HepG2 (cell line): ENCODE results near the gene TCAP. TPM values are rescaled to one million over a fixed set of nuclear protein-coding genes. Genes with fewer than 3 reads are reported as not detected.

Experiments used
- CC2D1A ChIP-seq: sonication (generic); formaldehyde crosslinking; IDR thresholded peaks from 2 replicates; pipeline ENCODE4 v1.8.1; 2023; ENCODE audit warnings: mild to moderate bottlenecking, missing genetic modification reagents
- CREM ChIP-seq, 2 experiments: sonication (generic) in 1 of 2; formaldehyde crosslinking in 1 of 2; IDR thresholded peaks; 2 replicates each; pipeline versions ENCODE4 v1.4.0 to v1.6.1; 2016 to 2020; ENCODE audit warnings: antibody characterized with exemption in 1 of 2, mild to moderate bottlenecking in 1 of 2, missing genetic modification reagents in 1 of 2
- HIVEP1 ChIP-seq: sonication (generic); formaldehyde crosslinking; IDR thresholded peaks from 2 replicates; pipeline ENCODE4 v1.4.0; 2020; ENCODE audit warnings: mild to moderate bottlenecking, missing genetic modification reagents
- NCOA1 ChIP-seq: sonication (generic); formaldehyde crosslinking; IDR thresholded peaks from 2 replicates; pipeline ENCODE4 v1.9.0; 2021; ENCODE audit warnings: missing genetic modification reagents
- NFYC ChIP-seq: IDR thresholded peaks from 2 replicates; pipeline ENCODE4 v1.6.1; 2016; ENCODE audit warnings: missing genetic modification reagents, missing compliant biosample characterization
- PHF21A ChIP-seq: sonication (generic); formaldehyde crosslinking; IDR thresholded peaks from 2 replicates; pipeline ENCODE4 v1.5.0; 2020; ENCODE audit warnings: mild to moderate bottlenecking, missing genetic modification reagents
- RBFOX2 ChIP-seq: fragments of 200-400 bp; formaldehyde crosslinking; IDR thresholded peaks from 2 replicates; pipeline ENCODE4 v1.6.1; 2017; ENCODE audit warnings: low read depth, mild to moderate bottlenecking, low read length
- SNRNP70 ChIP-seq: fragments of 200-400 bp; formaldehyde crosslinking; IDR thresholded peaks from 2 replicates; pipeline ENCODE4 v1.6.1; 2017; ENCODE audit warnings: mild to moderate bottlenecking, low read depth, low read length, moderate library complexity
- SRSF4 ChIP-seq: fragments of 200-400 bp; formaldehyde crosslinking; IDR thresholded peaks from one replicate; pipeline ENCODE4 v1.6.1; 2018; ENCODE audit warnings: mild to moderate bottlenecking, low read depth, low read length, moderate library complexity; ENCODE audit not compliant: poor library complexity, severe bottlenecking
- ZNF549 ChIP-seq: sonication (generic); formaldehyde crosslinking; IDR thresholded peaks from 2 replicates; pipeline ENCODE4 v1.5.0; 2020; ENCODE audit warnings: missing genetic modification reagents
- ZNF652 ChIP-seq: IDR thresholded peaks from 2 replicates; pipeline ENCODE4 v1.6.1; 2016; ENCODE audit warnings: low read depth, borderline replicate concordance
- polyA plus RNA-seq, 8 experiments: library from polyadenylated mRNA; depleted of rRNA in 3 of 8; stranded (reverse) in 7 of 8; unstranded in 1 of 8; fragments of >200 nt; fragmentation: Illumina TruSeq in 4 of 8; extraction: Trizol in 4 of 8; gene quantifications; 2 replicates each; pipeline versions ENCODE4 v1.2.1 to v1.2.3, GENCODE V29; 2011 to 2016; ENCODE audit warnings: low read depth in 4 of 8, missing spikeins in 1 of 8, mixed read lengths in 1 of 8; ENCODE audit not compliant: insufficient read depth in 1 of 8
- total RNA-seq, 5 experiments: library from RNA; depleted of rRNA; stranded (reverse); fragments of >200 nt; fragmentation: Illumina TruSeq; extraction: Trizol; gene quantifications; 2 replicates each; pipeline ENCODE4 v1.2.3, GENCODE V29; 2016; ENCODE audit warnings: low read depth in 1 of 5
- TF ChIP-seq, protein P1 (sequence below): sonication (generic); formaldehyde crosslinking; IDR thresholded peaks from 2 replicates; pipeline ENCODE4 v1.4.0; 2020; ENCODE audit warnings: missing genetic modification reagents
- TF ChIP-seq, protein P2 (sequence below): sonication (generic); formaldehyde crosslinking; IDR thresholded peaks from 2 replicates; pipeline ENCODE4 v1.4.0; 2020; ENCODE audit warnings: missing genetic modification reagents, borderline replicate concordance
- TF ChIP-seq, protein P3 (sequence below): sonication (generic); formaldehyde crosslinking; IDR thresholded peaks from 2 replicates; pipeline ENCODE4 v1.4.0; 2020; ENCODE audit warnings: missing genetic modification reagents
- TF ChIP-seq, protein P4 (sequence below): sonication (generic); formaldehyde crosslinking; IDR thresholded peaks from 2 replicates; pipeline ENCODE4 v1.4.0; 2020; ENCODE audit warnings: missing genetic modification reagents
- TF ChIP-seq, protein P5 (sequence below): IDR thresholded peaks from 2 replicates; pipeline ENCODE4 v1.6.1; 2016; ENCODE audit warnings: control low read depth

Gene TCAP
- total and polyA plus RNA-seq, 2 of the 13 experiments (the other 11 are each of a cell fraction or from before 2014, with no cell fraction given) = 0.24 to 0.65 TPM

DNA sequence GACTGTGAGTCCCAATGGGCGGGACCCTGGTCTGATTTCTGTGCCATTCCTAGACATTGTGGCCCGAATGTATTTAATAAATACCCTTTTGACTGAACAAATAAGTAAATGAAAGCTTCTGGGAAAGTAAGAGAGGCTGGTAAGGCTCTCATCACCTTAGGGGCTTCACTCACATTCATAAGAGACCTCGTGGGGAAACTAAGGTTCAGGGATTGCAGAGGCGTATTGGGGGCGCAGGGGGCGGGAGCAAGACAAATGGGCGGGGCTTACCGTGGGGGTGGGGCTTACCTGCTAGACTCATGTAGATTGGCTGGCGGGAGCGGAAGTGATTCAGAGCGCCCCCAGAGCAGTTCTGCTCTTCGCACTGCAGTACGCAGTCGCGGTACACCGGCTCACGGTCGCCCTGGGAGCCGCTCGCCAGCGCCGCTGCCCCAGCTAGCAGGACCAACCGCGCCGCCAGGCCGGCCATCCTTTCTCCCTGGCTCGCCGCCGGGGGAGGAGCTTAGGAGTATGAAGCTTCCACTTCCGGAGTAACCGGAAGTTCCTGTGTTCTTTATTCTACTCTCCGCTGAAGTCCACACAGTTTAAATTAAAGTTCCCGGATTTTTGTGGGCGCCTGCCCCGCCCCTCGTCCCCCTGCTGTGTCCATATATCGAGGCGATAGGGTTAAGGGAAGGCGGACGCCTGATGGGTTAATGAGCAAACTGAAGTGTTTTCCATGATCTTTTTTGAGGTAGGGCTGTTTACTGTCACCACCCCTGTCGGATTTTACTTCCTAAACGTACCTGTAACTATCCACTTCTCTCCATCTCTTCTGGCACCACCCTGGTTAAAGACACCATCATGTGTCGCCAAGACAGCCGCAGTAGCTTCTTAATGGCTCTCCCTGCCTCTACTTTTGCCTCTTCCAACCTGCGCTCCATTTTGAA is 22.7 kb downstream of the TCAP start, which contains the start of gene PGAP3 (continued):
- TF ChIP-seq, protein P1, sequence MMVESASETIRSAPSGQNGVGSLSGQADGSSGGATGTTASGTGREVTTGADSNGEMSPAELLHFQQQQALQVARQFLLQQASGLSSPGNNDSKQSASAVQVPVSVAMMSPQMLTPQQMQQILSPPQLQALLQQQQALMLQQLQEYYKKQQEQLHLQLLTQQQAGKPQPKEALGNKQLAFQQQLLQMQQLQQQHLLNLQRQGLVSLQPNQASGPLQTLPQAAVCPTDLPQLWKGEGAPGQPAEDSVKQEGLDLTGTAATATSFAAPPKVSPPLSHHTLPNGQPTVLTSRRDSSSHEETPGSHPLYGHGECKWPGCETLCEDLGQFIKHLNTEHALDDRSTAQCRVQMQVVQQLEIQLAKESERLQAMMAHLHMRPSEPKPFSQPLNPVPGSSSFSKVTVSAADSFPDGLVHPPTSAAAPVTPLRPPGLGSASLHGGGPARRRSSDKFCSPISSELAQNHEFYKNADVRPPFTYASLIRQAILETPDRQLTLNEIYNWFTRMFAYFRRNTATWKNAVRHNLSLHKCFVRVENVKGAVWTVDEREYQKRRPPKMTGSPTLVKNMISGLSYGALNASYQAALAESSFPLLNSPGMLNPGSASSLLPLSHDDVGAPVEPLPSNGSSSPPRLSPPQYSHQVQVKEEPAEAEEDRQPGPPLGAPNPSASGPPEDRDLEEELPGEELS (CRISPR knock-in tag) = 0 out of 2 replicates have a peak, but pooled peaks have one; percentile 38
- TF ChIP-seq SNRNP70 (no peak), ZNF549 (CRISPR knock-in tag) (no peak), RBFOX2 (peak; percentile 96), NCOA1 (no peak), SRSF4 (no peak), CREM (IDR thresholded peaks at IDR 0.05) (peak; percentile 59; the same call in 1 of the 2 replicates), CREM (CRISPR knock-in tag; IDR thresholded peaks at IDR 0.05) (no peak), NFYC (CRISPR knock-in tag) (peak; percentile 79), ZNF652 (peak; percentile 86), PHF21A (CRISPR knock-in tag) (peak; percentile 67), HIVEP1 (no peak), CC2D1A (CRISPR knock-in tag) (no peak)
- TF ChIP-seq, protein P2, sequence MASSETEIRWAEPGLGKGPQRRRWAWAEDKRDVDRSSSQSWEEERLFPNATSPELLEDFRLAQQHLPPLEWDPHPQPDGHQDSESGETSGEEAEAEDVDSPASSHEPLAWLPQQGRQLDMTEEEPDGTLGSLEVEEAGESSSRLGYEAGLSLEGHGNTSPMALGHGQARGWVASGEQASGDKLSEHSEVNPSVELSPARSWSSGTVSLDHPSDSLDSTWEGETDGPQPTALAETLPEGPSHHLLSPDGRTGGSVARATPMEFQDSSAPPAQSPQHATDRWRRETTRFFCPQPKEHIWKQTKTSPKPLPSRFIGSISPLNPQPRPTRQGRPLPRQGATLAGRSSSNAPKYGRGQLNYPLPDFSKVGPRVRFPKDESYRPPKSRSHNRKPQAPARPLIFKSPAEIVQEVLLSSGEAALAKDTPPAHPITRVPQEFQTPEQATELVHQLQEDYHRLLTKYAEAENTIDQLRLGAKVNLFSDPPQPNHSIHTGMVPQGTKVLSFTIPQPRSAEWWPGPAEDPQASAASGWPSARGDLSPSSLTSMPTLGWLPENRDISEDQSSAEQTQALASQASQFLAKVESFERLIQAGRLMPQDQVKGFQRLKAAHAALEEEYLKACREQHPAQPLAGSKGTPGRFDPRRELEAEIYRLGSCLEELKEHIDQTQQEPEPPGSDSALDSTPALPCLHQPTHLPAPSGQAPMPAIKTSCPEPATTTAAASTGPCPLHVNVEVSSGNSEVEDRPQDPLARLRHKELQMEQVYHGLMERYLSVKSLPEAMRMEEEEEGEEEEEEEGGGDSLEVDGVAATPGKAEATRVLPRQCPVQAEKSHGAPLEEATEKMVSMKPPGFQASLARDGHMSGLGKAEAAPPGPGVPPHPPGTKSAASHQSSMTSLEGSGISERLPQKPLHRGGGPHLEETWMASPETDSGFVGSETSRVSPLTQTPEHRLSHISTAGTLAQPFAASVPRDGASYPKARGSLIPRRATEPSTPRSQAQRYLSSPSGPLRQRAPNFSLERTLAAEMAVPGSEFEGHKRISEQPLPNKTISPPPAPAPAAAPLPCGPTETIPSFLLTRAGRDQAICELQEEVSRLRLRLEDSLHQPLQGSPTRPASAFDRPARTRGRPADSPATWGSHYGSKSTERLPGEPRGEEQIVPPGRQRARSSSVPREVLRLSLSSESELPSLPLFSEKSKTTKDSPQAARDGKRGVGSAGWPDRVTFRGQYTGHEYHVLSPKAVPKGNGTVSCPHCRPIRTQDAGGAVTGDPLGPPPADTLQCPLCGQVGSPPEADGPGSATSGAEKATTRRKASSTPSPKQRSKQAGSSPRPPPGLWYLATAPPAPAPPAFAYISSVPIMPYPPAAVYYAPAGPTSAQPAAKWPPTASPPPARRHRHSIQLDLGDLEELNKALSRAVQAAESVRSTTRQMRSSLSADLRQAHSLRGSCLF (CRISPR knock-in tag) = no peak
- TF ChIP-seq, protein P3, sequence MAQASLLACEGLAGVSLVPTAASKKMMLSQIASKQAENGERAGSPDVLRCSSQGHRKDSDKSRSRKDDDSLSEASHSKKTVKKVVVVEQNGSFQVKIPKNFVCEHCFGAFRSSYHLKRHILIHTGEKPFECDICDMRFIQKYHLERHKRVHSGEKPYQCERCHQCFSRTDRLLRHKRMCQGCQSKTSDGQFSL (CRISPR knock-in tag) = 0 out of 2 replicates have a peak, but pooled peaks have one; percentile 42
- TF ChIP-seq, protein P4, sequence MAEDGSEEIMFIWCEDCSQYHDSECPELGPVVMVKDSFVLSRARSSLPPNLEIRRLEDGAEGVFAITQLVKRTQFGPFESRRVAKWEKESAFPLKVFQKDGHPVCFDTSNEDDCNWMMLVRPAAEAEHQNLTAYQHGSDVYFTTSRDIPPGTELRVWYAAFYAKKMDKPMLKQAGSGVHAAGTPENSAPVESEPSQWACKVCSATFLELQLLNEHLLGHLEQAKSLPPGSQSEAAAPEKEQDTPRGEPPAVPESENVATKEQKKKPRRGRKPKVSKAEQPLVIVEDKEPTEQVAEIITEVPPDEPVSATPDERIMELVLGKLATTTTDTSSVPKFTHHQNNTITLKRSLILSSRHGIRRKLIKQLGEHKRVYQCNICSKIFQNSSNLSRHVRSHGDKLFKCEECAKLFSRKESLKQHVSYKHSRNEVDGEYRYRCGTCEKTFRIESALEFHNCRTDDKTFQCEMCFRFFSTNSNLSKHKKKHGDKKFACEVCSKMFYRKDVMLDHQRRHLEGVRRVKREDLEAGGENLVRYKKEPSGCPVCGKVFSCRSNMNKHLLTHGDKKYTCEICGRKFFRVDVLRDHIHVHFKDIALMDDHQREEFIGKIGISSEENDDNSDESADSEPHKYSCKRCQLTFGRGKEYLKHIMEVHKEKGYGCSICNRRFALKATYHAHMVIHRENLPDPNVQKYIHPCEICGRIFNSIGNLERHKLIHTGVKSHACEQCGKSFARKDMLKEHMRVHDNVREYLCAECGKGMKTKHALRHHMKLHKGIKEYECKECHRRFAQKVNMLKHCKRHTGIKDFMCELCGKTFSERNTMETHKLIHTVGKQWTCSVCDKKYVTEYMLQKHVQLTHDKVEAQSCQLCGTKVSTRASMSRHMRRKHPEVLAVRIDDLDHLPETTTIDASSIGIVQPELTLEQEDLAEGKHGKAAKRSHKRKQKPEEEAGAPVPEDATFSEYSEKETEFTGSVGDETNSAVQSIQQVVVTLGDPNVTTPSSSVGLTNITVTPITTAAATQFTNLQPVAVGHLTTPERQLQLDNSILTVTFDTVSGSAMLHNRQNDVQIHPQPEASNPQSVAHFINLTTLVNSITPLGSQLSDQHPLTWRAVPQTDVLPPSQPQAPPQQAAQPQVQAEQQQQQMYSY (CRISPR knock-in tag) = no peak
- TF ChIP-seq, protein P5, sequence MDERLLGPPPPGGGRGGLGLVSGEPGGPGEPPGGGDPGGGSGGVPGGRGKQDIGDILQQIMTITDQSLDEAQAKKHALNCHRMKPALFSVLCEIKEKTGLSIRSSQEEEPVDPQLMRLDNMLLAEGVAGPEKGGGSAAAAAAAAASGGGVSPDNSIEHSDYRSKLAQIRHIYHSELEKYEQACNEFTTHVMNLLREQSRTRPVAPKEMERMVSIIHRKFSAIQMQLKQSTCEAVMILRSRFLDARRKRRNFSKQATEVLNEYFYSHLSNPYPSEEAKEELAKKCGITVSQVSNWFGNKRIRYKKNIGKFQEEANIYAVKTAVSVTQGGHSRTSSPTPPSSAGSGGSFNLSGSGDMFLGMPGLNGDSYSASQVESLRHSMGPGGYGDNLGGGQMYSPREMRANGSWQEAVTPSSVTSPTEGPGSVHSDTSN (CRISPR knock-in tag) = 0 out of 2 replicates have a peak, but pooled peaks have one; percentile 20
